HCT116 (cell line): ENCODE results near the gene GGT6. TPM values are rescaled to one million over a fixed set of nuclear protein-coding genes. Genes with fewer than 3 reads are reported as not detected.

Source experiments
- ATAC-seq: fragments of 200-7000 bp; cut with Tn5 transposase; 2 replicates; pipeline ENCODE4 v1.9.1; 2020; ENCODE audit warnings: mild to moderate bottlenecking, moderate library complexity
- BruUV-seq: library from RNA; stranded (reverse); fragments of 400-500 nt; replicated peaks from 2 replicates; lab custom pipeline; 2021; lab: Mats Ljungman, UMichigan
- CTCF ChIA-PET: fragments of 300-600 bp; sonication (Branson Sonifier 250); formaldehyde crosslinking; loops from one replicate; lab custom pipeline; 2021; ENCODE audit warnings: antibody characterized with exemption; lab: Charles Lee
- POLR2A ChIA-PET: fragments of 300-600, 350-600 bp; sonication (Branson Sonifier 250); formaldehyde crosslinking; loops from one replicate; lab custom pipeline; 2021; ENCODE audit warnings: antibody characterized with exemption; lab: Charles Lee
- RAD21 ChIA-PET, 2 experiments: fragments of 300-600 bp; sonication (Branson Sonifier 250); formaldehyde crosslinking; loops; one replicate each; lab custom pipeline; 2023; ENCODE audit warnings: low total read pairs in 2 of 2; ENCODE audit not compliant: uncharacterized antibody in 2 of 2, unreplicated experiment in 2 of 2, low non-redundant PET in 1 of 2; lab: Charles Lee
- DNase-seq: peaks from one replicate; pipeline ENCODE4 v3.0.0-alpha.2; 2010; ENCODE audit warnings: low read depth, low spot score
- H2AFZ ChIP-seq: fragments of 200-600 bp; shearing (Covaris generic), sonication (generic); 2 replicates; pipeline ENCODE4 v1.6.1; 2017; ENCODE audit warnings: low read depth, mixed run types, mixed read lengths, antibody characterized with exemption, low read length; ENCODE audit not compliant: poor library complexity, severe bottlenecking
- H3K27ac ChIP-seq: 2 replicates; pipeline ENCODE4 v1.5.1; 2012; ENCODE audit warnings: low read depth, low read length
- H3K27me3 ChIP-seq: fragments of 200-600 bp; sonication (generic); 2 replicates; pipeline ENCODE4 v1.6.1; 2016; ENCODE audit warnings: mixed run types, low read length, mixed read lengths; ENCODE audit not compliant: insufficient read depth
- H3K36me3 ChIP-seq, 2 experiments: fragments of 200-500 bp in 1 of 2; fragments of 200-600 bp in 1 of 2; sonication (Bioruptor generic) in 1 of 2; sonication (generic) in 1 of 2; 2 replicates each; pipeline versions ENCODE4 v1.5.1 to v1.6.1; 2014 to 2016; ENCODE audit warnings: low read length in 2 of 2, inconsistent platforms in 1 of 2, mixed read lengths in 1 of 2, mixed run types in 1 of 2; ENCODE audit not compliant: insufficient read depth in 2 of 2, control insufficient read depth in 1 of 2
- H3K4me1 ChIP-seq, 2 experiments: fragments of 200-600 bp in 1 of 2; sonication (generic) in 1 of 2; 2 replicates each; pipeline versions ENCODE4 v1.5.1 to v1.6.1; 2012 to 2017; ENCODE audit warnings: low read length in 2 of 2, inconsistent platforms in 1 of 2, mild to moderate bottlenecking in 1 of 2, mixed read lengths in 1 of 2, mixed run types in 1 of 2, moderate library complexity in 1 of 2; ENCODE audit not compliant: insufficient read depth in 2 of 2, control insufficient read depth in 1 of 2
- H3K4me2 ChIP-seq: fragments of 200-600 bp; sonication (generic); 2 replicates; pipeline ENCODE4 v1.6.1; 2017; ENCODE audit warnings: mixed run types, low read length, mixed read lengths
- H3K4me3 ChIP-seq, 2 experiments: fragments of 200-600 bp in 1 of 2; sonication (generic) in 1 of 2; replicated peaks in 1 of 2; 2 replicates each; pipeline ENCODE4 v1.5.1; 2011 to 2016; ENCODE audit warnings: low read length in 2 of 2, control low read depth in 1 of 2, low read depth in 1 of 2, mild to moderate bottlenecking in 1 of 2, mixed read lengths in 1 of 2, mixed run types in 1 of 2
- H3K79me2 ChIP-seq: fragments of 200-600 bp; sonication (generic); 2 replicates; pipeline ENCODE4 v1.6.1; 2017; ENCODE audit warnings: mild to moderate bottlenecking, mixed run types, low read length, moderate library complexity, mixed read lengths; ENCODE audit not compliant: insufficient read depth
- H3K9ac ChIP-seq: fragments of 200-600 bp; sonication (generic); 2 replicates; pipeline ENCODE4 v1.6.1; 2016; ENCODE audit warnings: low read length, mixed read lengths
- H3K9me2 ChIP-seq: fragments of 200-600 bp; sonication (generic), shearing (Covaris generic); 2 replicates; pipeline ENCODE4 v1.6.1; 2017; ENCODE audit warnings: mixed run types, mild to moderate bottlenecking, moderate library complexity; ENCODE audit not compliant: insufficient read depth
- H3K9me3 ChIP-seq, 2 experiments: fragments of 200-500 bp in 1 of 2; fragments of 200-600 bp in 1 of 2; sonication (Bioruptor generic) in 1 of 2; sonication (generic) in 1 of 2; 2 replicates each; pipeline ENCODE4 v1.6.1; 2014 to 2017; ENCODE audit warnings: low read length in 2 of 2, mixed read lengths in 2 of 2, inconsistent platforms in 1 of 2, low read depth in 1 of 2, mild to moderate bottlenecking in 1 of 2, mixed run types in 1 of 2, moderate library complexity in 1 of 2; ENCODE audit not compliant: control insufficient read depth in 1 of 2, insufficient read depth in 1 of 2
- H4K20me1 ChIP-seq: fragments of 200-600 bp; sonication (generic), shearing (Covaris generic); 2 replicates; pipeline ENCODE4 v1.6.1; 2017; ENCODE audit warnings: mixed run types, mild to moderate bottlenecking, moderate library complexity; ENCODE audit not compliant: insufficient read depth
- ATF3 ChIP-seq: IDR thresholded peaks from 2 replicates; pipeline ENCODE4 v1.6.1; 2012
- CTCF ChIP-seq, 3 experiments: fragments of 200-600 bp in 1 of 3; sonication (generic) in 1 of 3; IDR thresholded peaks in 2 of 3; conservative IDR thresholded peaks in 1 of 3; 2 replicates each; pipeline ENCODE4 v1.5.1; 2012 to 2017; ENCODE audit warnings: low read depth in 2 of 3, low read length in 2 of 3, antibody characterized with exemption in 1 of 3, borderline replicate concordance in 1 of 3, control low read depth in 1 of 3, mild to moderate bottlenecking in 1 of 3, mixed read lengths in 1 of 3, mixed run types in 1 of 3, moderate library complexity in 1 of 3; ENCODE audit not compliant: insufficient read depth in 1 of 3
- ELF1 ChIP-seq: IDR thresholded peaks from 2 replicates; pipeline ENCODE4 v1.6.1; 2012; ENCODE audit warnings: low read depth, borderline replicate concordance
- EZH2phosphoT487 ChIP-seq: fragments of 200-600 bp; IDR thresholded peaks from 2 replicates; pipeline ENCODE4 v1.6.1; 2018; ENCODE audit warnings: antibody characterized with exemption, borderline replicate concordance
- FOSL1 ChIP-seq: IDR thresholded peaks from 2 replicates; pipeline ENCODE4 v1.6.1; 2012; ENCODE audit warnings: low read depth
- JUND ChIP-seq: IDR thresholded peaks from 2 replicates; pipeline ENCODE4 v1.6.1; 2012
- MAX ChIP-seq: IDR thresholded peaks from 2 replicates; pipeline ENCODE4 v1.6.1; 2012
- REST ChIP-seq: IDR thresholded peaks from 2 replicates; pipeline ENCODE4 v1.6.1; 2012; ENCODE audit warnings: low read depth
- SP1 ChIP-seq: IDR thresholded peaks from 2 replicates; pipeline ENCODE4 v1.6.1; 2012; ENCODE audit warnings: low read depth
- TCF7L2 ChIP-seq: IDR thresholded peaks from 2 replicates; pipeline ENCODE4 v1.7.0; 2011; ENCODE audit warnings: borderline replicate concordance, inconsistent platforms; ENCODE audit not compliant: insufficient read depth, insufficient read length; ENCODE audit errors: extremely low read depth
- ZBTB33 ChIP-seq: IDR thresholded peaks from 2 replicates; pipeline ENCODE4 v1.6.1; 2011; ENCODE audit warnings: mild to moderate bottlenecking, low read length, moderate library complexity; ENCODE audit not compliant: insufficient replicate concordance; ENCODE audit errors: extremely low read depth
- ZFX ChIP-seq: fragments of 450-650 bp; IDR thresholded peaks from 2 replicates; pipeline ENCODE4 v1.6.1; 2017
- intact Hi-C: fragments of 100-400 bp; cut with micrococcal nuclease; formaldehyde crosslinking; loops from 2 replicates; pipeline ENCODE4 v1.10.0; 2022
- total RNA-seq: library from RNA; stranded (reverse); gene quantifications from one replicate; pipeline ENCODE4 v1.2.1, GENCODE V29; 2021; ENCODE audit not compliant: unreplicated experiment

The GGT6 gene
- total RNA-seq, 1 experiment from 2014 or later, result 0.10 TPM

DNA sequence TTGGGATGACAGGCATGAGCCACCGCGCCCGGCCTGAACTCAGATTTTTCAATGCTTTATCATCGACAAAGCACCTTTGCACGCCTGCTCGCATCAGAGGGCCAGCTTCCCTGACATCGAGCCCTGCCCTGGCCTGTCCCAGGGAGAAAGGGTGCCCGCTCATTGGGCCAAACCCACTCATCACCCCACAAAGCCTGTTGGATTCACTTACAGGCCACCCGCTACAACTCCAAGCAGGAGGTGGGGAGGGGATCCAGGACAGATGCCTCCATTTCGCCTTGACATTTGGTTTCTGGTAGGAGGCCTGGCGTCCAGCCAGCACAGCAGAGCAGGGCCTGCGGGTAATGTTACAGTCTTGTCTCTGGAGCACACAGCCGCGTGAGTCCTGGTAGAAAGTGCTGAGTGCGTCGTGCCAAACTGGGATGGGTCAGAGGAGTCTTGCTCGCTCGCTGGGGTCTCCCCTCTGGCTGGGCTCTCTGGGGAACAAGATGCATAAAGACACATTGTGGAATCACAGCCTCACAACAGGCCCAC lies 43.8 kb upstream of the GGT6 start:
- TF ChIP-seq ATF3, result no peak
- TF ChIP-seq TCF7L2, result no peak
- no peak for TF ChIP-seq CTCF (IDR thresholded peaks at IDR 0.05 in 2 of 3, conservative IDR thresholded peaks at IDR 0.05 in 1 of 3; ENCODE audit: borderline replicate concordance in 1 of 3, insufficient read depth in 1 of 3, low read depth in 2 of 3, low read length in 2 of 3)
- no peak for TF ChIP-seq JUND
- no peak for TF ChIP-seq REST
- TF ChIP-seq FOSL1, result no peak
- no peak for TF ChIP-seq ZFX
- no peak for TF ChIP-seq ELF1
- TF ChIP-seq ZBTB33, result no peak
- no peak for TF ChIP-seq MAX
- no peak for TF ChIP-seq SP1
- TF ChIP-seq EZH2phosphoT487, result no peak
- H2AFZ ChIP-seq, result no peak overlapping the region
- no peak overlapping the region for H3K4me2 ChIP-seq
- intact Hi-C loops, result no loop called here
- H3K9ac ChIP-seq, result no peak overlapping the region
- no peak overlapping the region for H3K27ac ChIP-seq
- CTCF ChIA-PET, result no interaction called here
- RAD21 ChIA-PET, result no interaction called here
- DNase-seq, result no peak
- H3K4me1 ChIP-seq, result no peaks in the 10 kb centered on the region; a peak in 1 of 4 replicates
- no peaks in the 10 kb centered on the region for H3K9me2 ChIP-seq
- POLR2A ChIA-PET, result no interaction called here
- no peaks in the 10 kb centered on the region for H3K79me2 ChIP-seq
- H3K27me3 ChIP-seq, result no peaks in the 10 kb centered on the region
- H3K9me3 ChIP-seq, result no peaks in the 10 kb centered on the region
- no peak overlapping the region for H3K4me3 ChIP-seq
- no peaks in the 10 kb centered on the region for H4K20me1 ChIP-seq
- ATAC-seq, result no peak
- H3K36me3 ChIP-seq, result no peaks in the 10 kb centered on the region
- no TSS peak for BruUV-seq
